Measurements from ENCODE around the gene MSH5.

MSH5 gene

DNA sequence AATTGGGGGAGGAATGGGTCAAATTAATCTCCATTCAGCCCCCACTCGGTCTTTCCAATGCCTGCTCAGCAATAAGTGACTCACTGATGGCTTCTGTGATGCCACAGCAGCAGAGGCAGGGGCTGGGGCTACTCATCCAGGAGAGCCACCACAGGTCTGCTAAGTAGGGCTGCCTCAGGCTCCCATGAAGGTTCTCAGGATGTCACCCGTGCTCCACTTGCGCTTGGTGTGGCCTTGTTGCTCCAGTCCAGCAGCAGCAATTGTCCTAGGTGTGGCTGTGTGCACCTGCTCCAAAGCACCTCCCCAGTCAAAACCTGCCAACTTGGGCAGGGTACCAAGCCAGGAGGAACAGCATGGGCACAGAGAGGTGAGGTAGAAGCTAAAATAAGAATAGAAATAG lies 17.6 kb upstream of the MSH5 start:
- peaks cover 20% of the 10 kb centered on the region for H3K4me1 ChIP-seq (ENCODE audit: insufficient read depth, low read length, poor library complexity, severe bottlenecking)
- no peaks in the 10 kb centered on the region for H4K20me1 ChIP-seq (ENCODE audit: insufficient read depth, low read length, poor library complexity, severe bottlenecking)
- no peak overlapping the region for H3K9ac ChIP-seq (ENCODE audit: low read depth, low read length, poor library complexity, severe bottlenecking)

DNA sequence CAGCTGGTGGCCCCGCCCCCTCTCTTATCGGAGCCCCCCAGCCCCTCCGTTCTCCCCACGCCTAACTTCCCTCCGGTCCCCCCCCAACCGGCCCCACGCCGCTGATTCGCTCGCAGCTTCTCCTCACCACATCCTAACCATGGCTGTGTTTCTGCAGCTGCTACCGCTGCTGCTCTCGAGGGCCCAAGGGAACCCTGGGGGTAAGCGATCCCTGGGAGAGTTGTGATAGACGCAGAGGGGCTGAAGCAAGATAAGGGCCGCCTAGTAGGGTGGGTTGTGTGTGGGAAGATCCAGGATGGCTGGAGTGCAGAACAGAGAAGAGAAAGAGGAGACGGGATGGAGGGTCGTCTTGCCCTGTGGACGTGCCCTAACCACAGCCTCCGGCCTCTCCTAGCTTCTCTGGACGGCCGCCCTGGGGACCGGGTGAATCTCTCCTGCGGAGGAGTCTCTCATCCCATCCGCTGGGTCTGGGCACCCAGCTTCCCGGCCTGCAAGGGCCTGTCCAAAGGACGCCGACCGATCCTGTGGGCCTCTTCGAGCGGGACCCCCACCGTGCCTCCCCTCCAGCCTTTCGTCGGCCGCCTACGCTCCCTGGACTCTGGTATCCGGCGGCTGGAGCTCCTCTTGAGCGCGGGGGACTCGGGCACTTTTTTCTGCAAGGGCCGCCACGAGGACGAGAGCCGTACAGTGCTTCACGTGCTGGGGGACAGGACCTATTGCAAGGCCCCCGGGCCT lies 16.4 kb upstream of the MSH5 start, which contains the start of gene MPIG6B:
MPIG6B (plus strand) TSS at position 129 of the 735 bp plus-strand sequence; CDS start at position 140, 11 bp downstream.
- H3K27me3 ChIP-seq (ENCODE audit: insufficient read depth, low read length, poor library complexity, severe bottlenecking): no peaks in the 10 kb centered on the region
- peaks cover 5% of the 10 kb centered on the region for H4K20me1 ChIP-seq (ENCODE audit: insufficient read depth, low read length, poor library complexity, severe bottlenecking)
- peaks cover 17% of the 10 kb centered on the region; the same call in 1 of the 2 replicates for H3K79me2 ChIP-seq (ENCODE audit: insufficient read depth, low read length)
- H3K36me3 ChIP-seq (ENCODE audit: insufficient read depth, low read length): peaks cover 7% of the 10 kb centered on the region; the same call in 1 of the 2 replicates
- TF ChIP-seq CTCF (conservative IDR thresholded peaks at IDR 0.05; ENCODE audit: low read length) (no peak), EZH2phosphoT487 (IDR thresholded peaks at IDR 0.05; ENCODE audit: borderline replicate concordance) (no peak)
- no peak within 1 kb of the TSS for H2AFZ ChIP-seq (ENCODE audit: low read length)
- no peak within 1 kb of the TSS for H3K4me3 ChIP-seq (ENCODE audit: low read length, poor library complexity, severe bottlenecking)
- no peak within 1 kb of the TSS for H3K9ac ChIP-seq (ENCODE audit: low read depth, low read length, poor library complexity, severe bottlenecking)
- no peaks in the 10 kb centered on the region for H3K9me3 ChIP-seq (ENCODE audit: insufficient read depth, low read depth, low read length)
- H3K4me1 ChIP-seq (ENCODE audit: insufficient read depth, low read length, poor library complexity, severe bottlenecking): peaks cover 21% of the 10 kb centered on the region
- no peaks in the 10 kb centered on the region for H3K9me2 ChIP-seq (replicated peaks; ENCODE audit: low read depth, low read length)
- peaks cover 4% of the 10 kb centered on the region; the same call in 1 of the 2 replicates for H3F3A ChIP-seq (ENCODE audit: low read depth)
- H3K4me2 ChIP-seq (ENCODE audit: low read depth, low read length, poor library complexity, severe bottlenecking): no peak within 1 kb of the TSS

More for the DNA sequence above, 17.6 kb upstream of the MSH5 start:
- TF ChIP-seq EZH2phosphoT487 (IDR thresholded peaks at IDR 0.05; ENCODE audit: borderline replicate concordance): no peak
- TF ChIP-seq CTCF (conservative IDR thresholded peaks at IDR 0.05; ENCODE audit: low read length): no peak
- H3K9me3 ChIP-seq (ENCODE audit: insufficient read depth, low read depth, low read length): no peaks in the 10 kb centered on the region
- H3F3A ChIP-seq (ENCODE audit: low read depth): peaks cover 4% of the 10 kb centered on the region; the same call in 1 of the 2 replicates
- H3K9me2 ChIP-seq (replicated peaks; ENCODE audit: low read depth, low read length): no peaks in the 10 kb centered on the region
- H3K27me3 ChIP-seq (ENCODE audit: insufficient read depth, low read length, poor library complexity, severe bottlenecking): no peaks in the 10 kb centered on the region
- no peak overlapping the region for H3K4me3 ChIP-seq (ENCODE audit: low read length, poor library complexity, severe bottlenecking)
- H3K4me2 ChIP-seq (ENCODE audit: low read depth, low read length, poor library complexity, severe bottlenecking): no peak overlapping the region
- H2AFZ ChIP-seq (ENCODE audit: low read length): no peak overlapping the region
- peaks cover 6% of the 10 kb centered on the region; the same call in 1 of the 2 replicates for H3K79me2 ChIP-seq (ENCODE audit: insufficient read depth, low read length)
- peaks cover 3% of the 10 kb centered on the region; the same call in 1 of the 2 replicates for H3K36me3 ChIP-seq (ENCODE audit: insufficient read depth, low read length)

DNA sequence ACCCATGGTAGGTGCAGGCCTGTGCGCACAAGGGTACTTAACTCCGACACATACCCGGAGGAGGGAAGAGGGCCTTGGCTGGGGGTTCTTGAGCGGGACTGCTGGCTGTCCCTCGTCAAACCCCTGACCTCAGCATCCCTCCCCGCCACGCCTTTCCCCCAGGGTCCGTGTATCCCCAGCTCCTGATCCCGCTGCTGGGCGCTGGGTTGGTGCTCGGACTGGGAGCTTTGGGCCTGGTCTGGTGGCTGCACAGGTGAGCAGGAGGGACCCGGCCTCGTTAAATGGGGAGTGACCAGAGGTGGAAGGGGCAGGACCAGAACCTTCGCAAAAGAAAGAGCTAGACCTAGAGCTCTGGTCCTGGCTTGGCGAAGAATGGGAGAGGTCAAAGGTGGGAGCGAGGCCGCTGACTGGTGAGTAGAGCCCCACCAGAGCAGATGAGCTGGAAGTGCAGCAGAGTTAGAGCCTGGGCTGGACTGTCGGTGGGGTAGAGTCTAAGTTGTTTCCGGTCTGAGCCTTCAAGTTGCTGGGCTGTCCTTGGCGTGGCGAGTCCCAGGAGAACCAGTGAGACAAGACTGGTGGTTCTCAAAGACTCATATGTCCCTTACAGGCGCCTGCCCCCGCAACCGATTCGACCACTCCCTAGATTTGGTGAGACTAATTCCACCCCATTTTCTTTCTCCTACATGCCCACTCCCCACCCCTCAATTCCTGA lies 15.7 kb upstream of the MSH5 start:
- H3F3A ChIP-seq (ENCODE audit: low read depth): peaks cover 4% of the 10 kb centered on the region; the same call in 1 of the 2 replicates
- H3K4me1 ChIP-seq (ENCODE audit: insufficient read depth, low read length, poor library complexity, severe bottlenecking): peaks cover 26% of the 10 kb centered on the region
- H4K20me1 ChIP-seq (ENCODE audit: insufficient read depth, low read length, poor library complexity, severe bottlenecking): peaks cover 10% of the 10 kb centered on the region
- H3K9me3 ChIP-seq (ENCODE audit: insufficient read depth, low read depth, low read length): no peaks in the 10 kb centered on the region
- TF ChIP-seq EZH2phosphoT487 (IDR thresholded peaks at IDR 0.05; ENCODE audit: borderline replicate concordance): no peak
- no peak for TF ChIP-seq CTCF (conservative IDR thresholded peaks at IDR 0.05; ENCODE audit: low read length)
- H3K36me3 ChIP-seq (ENCODE audit: insufficient read depth, low read length): peaks cover 7% of the 10 kb centered on the region; the same call in 1 of the 2 replicates
- H3K4me2 ChIP-seq (ENCODE audit: low read depth, low read length, poor library complexity, severe bottlenecking): no peak overlapping the region
- H3K79me2 ChIP-seq (ENCODE audit: insufficient read depth, low read length): peaks cover 25% of the 10 kb centered on the region
- no peak overlapping the region for H3K9ac ChIP-seq (ENCODE audit: low read depth, low read length, poor library complexity, severe bottlenecking)
- no peaks in the 10 kb centered on the region for H3K9me2 ChIP-seq (replicated peaks; ENCODE audit: low read depth, low read length)
- H3K27me3 ChIP-seq (ENCODE audit: insufficient read depth, low read length, poor library complexity, severe bottlenecking): no peaks in the 10 kb centered on the region
- no peak overlapping the region for H2AFZ ChIP-seq (ENCODE audit: low read length)
- no peak overlapping the region for H3K4me3 ChIP-seq (ENCODE audit: low read length, poor library complexity, severe bottlenecking)

Data from Loucy (cell line).